ENCODE measurements around the gene DEPDC1B.

GRCh38 chr5:60668686-60669304 lies 31.2 kb downstream of the DEPDC1B start:
- TF ChIP-seq POLR2A (IDR thresholded peaks at IDR 0.05; ENCODE audit: low read length) (no peak), GATA1 (IDR thresholded peaks at IDR 0.05; ENCODE audit: low read depth, low read length) (no peak)

Measured in erythroblast (primary cell).